Mucosa of gallbladder (tissue), 1 donor: ENCODE results near the gene PRDM16. TPM values are rescaled to one million over a fixed set of nuclear protein-coding genes. Genes with fewer than 3 reads are reported as not detected.

Experiments
- DNase-seq: peaks from one replicate; pipeline ENCODE4 v3.0.0-alpha.2; 2020; ENCODE audit warnings: low spot score
- total RNA-seq: library from RNA; stranded (reverse); gene quantifications from one replicate; pipeline ENCODE4 v1.2.1, GENCODE V29; 2021
- donor health status: DM: no; HTN: no; CAD: no.

The PRDM16 gene
- total RNA-seq, 1 donor from 2014 or later = 29.3 TPM

DNA sequence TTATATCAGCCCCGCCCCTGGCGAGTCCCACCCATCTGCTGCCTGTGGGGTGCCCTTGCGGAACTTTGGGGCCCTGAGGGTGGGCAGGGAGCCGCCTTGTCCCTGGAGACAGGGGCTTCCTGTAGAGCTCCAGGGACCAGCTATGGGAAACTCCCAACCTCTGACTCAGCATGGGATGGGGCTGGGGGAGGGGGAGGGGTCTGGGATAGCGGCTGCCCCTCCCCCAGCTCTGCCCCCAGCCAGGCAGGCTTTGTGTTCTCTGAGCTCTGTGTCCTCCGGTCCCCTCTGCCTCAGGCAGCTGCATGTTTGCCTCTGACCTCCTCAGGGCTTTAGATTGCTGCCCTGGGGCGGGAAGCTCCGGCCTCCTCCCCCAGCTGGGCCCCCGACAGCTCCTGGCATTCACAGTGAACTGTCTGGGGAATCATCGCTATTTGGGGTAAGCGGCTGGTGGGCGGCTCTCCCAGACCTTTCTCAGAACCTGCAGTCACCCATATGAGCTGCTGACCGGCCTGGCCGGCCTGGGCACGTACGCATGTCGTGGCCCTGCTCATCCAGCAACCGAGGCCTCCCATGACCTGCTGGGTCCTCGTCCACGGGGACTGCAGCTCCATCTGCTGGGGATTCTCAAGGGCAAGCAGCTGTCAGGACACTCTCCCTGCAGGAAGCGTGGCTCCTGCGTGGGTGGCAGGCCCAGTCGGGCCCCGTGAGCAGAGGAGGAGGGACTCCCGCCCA is 402.5 kb downstream of the PRDM16 start:
- no peak for DNase-seq

DNA sequence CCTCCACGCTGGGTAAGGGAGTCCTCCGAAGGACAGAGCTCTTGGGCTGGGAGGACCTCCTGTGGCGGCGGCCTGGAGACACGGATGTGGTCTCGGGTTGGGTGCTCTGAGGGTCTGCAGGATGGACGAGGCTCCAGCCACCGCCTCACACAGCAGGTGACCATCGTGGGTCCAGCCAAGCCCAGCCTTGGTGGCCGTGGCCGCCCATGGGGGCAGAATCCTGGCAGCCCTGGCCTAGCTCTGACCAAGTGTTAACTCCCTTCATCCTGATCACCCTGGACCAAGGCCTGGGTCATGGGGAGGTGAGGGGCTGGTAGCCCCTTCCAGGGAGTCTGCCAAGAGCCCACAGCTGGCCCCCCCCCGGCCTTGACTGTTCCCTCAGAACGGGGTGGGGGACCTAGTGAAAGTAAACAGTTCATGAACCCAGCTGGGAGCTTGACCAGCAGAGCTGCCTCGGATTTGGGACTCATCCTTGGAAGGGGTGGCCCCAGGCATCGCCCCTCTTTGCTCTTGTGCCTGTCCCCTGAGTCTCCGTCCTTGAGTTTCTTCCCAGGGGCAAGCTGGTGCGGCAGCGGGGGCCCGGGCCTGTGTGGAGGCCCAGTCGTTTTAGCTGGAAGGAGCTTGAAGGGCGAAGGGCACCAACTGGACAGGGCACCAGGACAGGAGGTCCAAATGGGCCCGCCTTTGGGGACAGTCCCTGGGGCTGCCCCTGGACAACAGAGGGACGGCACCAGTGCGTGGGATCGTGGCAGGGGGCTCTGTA is 403.3 kb downstream of the PRDM16 start:
- DNase-seq = no peak

DNA sequence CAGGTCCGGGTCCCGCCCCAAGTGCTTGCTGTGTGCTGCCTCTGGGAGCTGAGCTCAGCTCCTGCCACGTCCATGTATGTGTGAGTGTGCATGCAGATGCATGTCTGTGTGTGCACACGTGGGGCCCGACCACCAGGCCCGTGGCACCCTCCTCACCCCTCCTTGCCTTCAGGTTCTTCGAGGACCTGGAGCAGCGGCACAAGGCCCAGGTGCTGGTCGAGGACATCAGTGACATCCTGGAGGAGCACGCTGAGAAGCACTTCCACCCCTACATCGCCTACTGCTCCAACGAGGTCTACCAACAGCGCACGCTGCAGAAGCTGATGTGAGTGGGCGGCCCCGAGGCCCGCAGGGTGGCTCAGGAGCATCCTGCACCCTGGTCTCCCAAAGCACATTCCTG is 403.9 kb downstream of the PRDM16 start:
- DNase-seq = no peak

DNA sequence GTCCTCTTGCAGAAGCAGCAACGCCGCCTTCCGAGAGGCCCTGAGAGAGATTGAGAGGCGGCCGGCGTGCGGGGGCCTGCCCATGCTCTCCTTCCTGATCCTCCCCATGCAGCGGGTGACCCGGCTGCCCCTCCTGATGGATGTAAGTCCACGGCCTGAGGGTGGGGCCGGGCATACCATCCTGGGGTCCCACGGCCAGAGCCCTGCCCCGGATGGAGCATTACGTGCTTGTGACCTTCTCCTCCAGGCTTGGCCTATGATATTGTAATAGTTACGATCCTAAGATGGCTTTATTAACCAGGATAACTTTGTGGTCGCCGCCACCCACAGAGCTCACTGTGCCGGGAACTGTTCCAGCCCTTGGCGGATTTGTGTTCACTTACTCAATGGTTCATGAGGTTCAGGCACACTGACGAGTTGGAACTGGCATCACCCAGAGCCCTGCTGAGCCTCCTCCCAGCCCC is 404.4 kb downstream of the PRDM16 start:
- DNase-seq = no peak

DNA sequence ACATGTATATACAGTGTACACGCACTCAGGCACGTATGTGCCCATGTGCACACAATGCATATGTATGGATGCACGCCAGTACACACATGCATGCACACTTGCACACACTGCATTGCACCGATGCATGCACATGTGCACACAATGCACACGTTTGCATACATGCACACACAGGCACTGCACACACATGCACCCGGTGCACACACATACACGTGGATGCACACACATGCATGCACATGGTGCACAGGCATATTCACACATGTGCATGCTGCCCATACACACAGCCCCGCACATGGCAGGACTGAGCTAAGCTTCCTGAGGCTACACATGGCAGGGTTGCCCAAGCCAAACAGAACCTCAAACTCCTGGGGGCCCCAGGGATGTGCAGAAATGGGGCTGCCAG is 405.0 kb downstream of the PRDM16 start:
- no peak for DNase-seq

DNA sequence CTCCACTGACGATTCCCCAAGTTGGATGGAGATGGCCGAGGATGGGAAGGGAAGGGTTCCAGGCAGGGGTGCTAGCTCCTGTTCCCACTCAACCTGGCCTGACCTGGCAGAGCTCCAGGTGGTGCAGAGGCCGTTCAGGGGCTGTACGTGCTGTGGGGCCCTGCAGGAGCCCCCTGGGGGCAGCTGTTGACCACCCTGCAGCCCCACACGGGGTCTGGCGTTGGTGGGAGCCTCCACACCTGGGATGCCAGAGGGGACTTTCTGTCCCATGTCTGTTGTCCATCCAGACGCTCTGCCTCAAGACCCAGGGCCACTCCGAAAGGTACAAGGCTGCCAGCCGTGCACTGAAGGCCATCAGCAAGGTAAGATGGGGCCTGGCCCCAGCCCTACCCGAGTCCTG is 405.4 kb downstream of the PRDM16 start:
- no peak for DNase-seq

DNA sequence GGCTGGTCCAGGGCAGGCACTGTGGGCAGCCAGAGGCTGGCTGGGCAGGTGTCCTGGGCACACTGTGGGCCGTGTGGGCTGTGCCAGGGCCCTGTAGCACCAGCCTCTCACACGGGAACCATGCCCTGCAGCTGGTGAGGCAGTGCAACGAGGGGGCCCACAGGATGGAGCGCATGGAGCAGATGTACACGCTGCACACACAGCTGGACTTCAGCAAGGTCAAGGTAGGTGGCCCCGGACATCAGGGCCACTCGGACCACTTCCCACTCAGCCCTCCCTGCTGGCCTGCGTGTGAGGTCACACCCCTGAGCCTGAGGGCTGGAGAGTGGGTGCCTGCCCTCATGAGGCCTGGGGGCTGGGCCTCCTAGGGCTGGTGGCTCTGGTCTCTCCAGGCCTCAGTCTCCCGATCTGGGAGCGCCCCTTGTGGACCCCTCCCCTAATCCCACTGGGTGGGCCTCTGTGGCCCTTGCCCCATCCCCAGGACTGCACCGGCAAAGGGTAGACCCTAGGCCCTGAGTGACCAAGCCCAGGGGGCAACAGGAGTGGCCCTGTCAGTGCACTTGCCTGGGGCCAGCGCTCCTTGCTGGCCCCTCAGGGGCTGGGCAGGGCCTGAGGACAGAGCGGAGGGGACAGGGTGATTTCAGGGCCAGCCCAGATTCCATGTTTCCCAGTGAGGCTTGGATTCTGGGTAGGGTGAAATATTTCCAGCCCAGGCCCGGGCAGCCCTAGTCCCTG is 407.0 kb downstream of the PRDM16 start:
- DNase-seq = no peak

DNA sequence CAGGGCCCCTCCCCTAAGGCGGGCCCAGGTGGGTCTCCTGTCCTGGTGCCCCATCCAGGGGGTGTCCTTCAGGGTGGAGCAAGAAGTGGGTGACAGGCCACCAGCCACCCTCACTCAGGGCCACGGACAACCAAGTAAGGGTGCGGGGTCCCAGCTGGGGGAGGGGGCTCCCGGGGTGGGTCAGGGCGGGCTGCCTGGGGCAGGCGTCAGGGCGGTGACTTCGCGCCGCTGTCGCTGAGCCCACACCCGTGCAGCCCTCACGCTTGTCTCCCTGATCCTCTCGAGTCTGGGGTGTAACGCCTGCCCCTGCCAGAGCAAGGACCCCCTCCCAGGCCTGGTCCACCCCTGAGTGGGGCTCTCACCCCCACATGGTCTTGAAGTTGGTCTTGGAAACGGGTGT is 407.7 kb downstream of the PRDM16 start:
- no peak for DNase-seq

DNA sequence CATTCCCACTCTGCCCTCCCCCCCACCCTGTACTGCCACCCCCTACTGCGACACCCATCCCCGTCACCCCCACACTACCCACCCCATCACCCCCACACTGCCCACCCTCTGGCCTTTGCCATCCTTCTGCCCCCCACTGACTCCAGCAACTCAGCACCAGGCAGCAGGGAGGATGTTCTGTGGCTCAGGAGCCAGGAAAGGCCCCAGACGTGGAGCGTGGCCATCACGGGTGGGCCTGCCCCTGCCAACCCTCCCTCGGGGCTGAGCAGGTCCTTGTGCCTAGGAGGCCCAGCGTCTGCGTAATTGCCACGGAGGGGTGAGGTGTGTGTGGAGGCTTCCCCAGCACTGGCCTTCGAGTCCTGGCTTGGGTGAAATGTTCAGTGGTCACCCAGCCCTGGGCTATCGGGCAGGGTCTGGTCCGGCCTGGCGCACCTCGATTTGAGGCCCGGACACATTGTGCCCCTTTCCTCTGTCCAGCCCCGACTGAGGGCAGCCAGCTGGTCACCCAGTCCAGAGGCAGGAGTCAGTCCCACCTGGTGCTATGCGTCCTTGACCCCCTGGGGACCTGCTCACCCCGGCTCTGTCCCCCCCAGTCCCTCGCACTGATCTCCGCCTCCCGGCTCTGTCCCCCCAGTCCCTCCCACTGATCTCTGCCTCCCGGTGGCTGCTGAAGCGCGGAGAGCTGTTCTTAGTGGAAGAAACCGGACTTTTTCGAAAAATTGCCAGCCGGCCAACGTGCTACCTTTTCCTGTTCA is 408.4 kb downstream of the PRDM16 start:
- no peak for DNase-seq

DNA sequence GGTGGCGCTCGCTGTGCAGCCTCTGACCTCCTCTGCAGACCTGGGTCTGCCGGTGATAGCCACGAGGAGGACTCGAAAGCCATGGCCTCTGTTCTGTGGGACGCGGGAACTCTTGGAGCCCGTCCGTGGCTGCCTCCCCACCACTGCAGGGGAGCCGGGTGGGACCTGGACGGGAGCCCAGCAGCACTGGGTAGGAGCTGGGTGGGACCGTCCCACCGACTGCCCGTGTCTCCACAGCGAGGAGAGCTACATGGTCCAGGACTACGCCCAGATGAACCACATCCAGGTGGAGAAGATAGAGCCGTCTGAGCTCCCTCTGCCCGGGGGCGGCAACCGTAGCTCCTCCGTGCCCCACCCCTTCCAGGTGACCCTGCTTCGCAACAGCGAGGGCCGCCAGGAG is 409.2 kb downstream of the PRDM16 start:
- no peak for DNase-seq

DNA sequence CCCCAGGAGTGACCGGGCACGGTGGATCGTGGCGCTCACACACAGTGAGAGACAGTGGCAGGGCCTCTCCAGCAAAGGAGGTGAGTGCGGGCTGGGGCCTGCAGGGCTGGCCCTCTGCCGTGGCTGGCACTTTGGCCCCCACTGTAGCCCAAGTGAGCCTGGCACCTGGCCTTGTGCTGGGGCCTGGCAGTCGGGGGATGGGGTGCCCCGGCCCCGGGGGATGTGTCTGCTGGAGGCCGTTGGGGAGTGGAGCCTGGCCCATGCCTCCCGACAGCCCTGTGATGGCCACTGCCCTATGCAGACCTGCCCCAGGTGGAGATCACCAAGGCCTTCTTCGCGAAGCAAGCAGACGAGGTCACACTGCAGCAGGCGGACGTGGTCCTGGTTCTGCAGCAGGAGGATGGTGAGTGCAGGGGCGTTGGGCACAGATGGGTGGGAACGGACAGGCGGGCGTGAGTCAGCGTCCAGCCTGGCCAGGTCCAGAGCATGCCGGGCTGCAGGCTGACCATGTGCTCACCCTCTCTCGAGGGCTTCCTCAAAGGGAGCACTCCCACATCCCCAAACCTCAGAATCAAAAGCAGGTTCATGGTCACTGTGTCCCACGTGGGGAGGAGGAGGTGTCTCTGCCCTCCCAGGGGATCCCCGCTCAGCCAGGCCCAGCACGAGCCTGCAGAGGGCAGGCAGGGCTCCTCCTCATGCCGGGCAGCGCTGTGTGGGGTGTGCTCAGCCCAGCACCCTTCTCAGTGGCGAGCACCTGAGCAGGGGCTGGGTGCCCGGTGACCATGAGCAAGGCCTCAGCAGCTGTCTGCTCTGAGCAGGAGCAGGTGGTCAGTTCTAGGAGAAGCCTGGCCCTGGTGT is 410.7 kb downstream of the PRDM16 start:
- no peak for DNase-seq

DNA sequence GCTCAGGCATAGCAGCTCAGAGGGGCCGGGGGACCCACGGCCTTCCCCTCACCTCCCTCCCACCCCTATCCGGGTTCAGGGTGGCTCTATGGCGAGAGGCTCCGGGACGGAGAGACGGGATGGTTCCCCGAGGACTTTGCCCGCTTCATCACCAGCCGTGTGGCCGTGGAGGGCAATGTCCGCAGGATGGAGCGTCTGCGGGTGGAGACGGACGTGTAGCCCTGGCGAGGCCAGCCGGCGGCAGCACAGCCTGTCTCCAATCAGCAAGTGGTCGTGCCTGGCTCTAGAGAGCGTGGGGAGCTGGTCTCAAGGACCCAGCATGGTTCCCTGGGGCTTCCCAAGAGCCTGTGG is 411.3 kb downstream of the PRDM16 start:
- DNase-seq = peak; percentile 63

DNA sequence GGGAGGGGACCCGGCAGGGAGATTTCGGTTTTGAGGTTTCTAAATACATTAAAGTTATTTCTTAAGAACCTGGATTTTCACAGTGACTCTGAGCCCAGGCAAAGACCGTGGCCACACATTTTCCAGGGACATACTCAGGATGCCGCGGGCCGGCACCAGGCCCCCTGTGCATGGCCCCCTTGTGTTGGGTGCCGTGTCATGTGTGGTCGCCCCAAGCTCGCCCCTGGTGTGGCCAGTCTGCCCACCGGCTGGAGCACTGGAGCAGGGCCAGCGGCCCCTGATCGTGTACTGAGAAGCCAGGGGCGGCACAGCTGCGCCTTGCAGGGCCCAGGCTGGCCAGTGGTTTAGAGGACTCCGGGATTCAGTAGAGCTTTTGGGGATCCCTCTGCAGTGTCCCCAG is 412.0 kb downstream of the PRDM16 start:
- no peak for DNase-seq

DNA sequence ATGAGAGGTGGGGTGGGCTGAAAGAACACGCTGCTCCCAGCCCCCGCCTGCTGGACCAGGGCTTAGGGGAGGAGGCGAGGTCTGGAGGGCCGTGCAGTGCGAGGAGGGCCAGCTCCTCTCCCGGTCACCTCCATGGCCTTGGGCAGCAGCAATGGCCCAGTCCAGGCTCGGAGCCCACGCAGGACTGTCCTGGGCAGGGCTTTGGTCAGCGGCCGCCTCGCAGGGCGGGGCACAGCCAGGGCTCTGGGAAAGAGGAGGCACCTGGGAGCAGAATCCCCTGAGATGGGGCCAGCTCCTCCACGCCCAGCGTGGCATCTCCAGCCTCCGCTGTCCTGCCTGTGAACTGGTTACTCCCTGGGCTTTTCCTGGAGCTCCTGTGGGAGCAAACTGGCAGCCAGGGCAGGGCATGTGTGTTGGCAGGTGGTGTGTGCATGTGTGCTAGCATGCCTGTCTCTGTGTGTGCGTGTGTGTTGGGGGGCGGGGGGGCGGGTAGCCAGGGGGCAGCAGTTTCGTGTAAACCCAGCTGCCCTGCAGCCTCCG is 412.9 kb downstream of the PRDM16 start:
- DNase-seq = no peak

DNA sequence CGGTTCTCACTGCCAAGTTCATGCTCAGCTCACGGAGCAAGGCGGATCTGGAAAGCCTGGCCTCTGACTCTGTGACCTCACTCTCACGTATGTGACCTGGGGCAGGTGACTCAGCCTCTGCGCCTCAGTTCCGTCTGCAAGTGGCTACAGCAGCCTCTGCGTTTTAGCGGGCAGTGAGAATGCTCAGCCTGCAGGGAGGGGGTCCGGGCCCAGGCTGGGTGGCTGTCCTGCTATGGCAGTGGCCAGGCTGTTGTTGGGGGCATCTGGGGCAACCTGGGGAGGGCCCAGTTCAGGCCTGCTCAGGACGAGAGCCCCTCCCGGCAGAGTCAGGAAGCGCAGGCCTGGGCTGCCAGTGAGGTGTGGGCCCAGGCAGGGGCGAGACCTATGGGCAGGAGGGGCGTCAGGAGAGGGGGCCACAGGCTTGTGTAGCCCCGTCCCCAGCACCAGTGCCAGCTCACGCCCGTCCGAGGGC is 413.4 kb downstream of the PRDM16 start:
- peak; percentile 82 for DNase-seq

DNA sequence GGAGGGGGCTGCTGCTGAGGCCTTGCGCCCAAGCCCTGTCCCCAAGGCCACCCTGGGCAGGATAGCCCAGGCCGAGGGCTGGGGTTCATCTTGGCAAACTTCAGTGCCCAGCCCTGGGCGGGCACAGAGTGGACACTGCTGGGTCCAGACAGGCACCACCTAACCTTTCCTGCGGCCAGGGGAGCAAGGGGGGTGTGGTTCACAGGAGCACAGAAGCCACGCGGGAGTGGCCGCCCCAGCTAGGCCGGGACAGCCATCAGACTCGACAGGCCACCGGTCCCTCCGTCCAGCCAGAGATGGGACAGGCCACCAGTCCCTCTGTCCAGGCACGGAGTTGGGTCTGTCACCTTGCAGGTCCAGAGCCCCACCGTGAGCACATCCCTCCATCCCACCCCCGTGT is 414.4 kb downstream of the PRDM16 start:
- DNase-seq = no peak

DNA sequence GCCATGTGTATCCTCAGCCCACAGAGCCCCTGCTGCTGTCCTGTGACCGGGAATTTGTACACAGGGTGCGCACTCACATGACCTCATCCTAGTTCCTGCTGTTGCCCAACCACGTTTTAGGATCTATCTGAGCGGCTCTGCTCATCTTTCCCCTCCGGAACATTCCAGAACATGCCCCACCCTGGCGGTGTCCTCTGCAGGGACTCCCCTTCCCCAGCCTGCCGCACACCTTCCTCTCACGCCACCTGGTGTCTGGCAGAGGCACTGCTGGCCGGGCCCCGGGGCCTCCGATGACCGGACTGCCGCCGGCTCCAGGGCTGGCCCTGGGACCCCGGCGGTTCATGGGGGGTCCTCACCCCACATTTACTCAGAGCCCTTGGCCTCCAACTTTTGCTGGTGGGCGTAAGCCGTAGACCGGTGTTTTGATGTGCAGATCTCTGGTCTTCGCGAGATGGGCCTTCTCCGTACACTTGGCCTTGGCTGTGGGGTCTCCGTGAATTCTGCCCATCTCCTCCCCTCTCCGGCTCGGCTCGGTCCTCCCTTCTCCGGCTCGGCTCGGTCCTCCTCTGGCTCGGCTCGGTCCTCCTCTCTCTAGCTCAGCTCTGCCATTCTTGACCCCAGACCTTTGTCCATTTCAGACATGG is 414.9 kb downstream of the PRDM16 start:
- DNase-seq = no peak

DNA sequence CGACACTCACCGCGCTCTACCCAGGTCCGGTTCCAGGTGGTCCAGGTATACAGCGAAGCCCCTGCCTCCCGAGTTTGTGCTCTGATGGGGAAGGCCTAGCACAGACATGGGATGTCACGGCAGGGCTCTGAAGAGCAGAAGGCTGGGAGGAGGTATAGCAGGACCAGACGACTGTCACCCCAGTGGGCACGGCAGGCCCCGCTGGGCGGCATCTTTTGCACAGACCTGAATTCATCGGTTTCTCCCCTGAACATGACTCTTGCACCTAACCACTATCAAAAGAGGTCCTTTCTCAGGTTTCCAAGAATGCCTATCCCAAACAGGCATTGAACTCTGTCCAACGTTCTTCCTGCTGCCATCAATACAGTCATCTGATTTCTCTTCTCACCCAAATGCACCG is 416.0 kb downstream of the PRDM16 start:
- DNase-seq = no peak
